Stimulated activated CD8-positive, alpha-beta memory T cell treated with anti-CD3 and anti-CD28 coated beads, Interleukin-7, amount 100 ng/mL, for 1 hour (primary cell): ENCODE measurements around the gene CLEC16A.

Experiments used
- DNase-seq, 2 donors: peaks; one replicate each; pipeline ENCODE4 v3.0.0-alpha.2; 2020; ENCODE audit warnings: low read depth in 2 of 2

CLEC16A gene

DNA sequence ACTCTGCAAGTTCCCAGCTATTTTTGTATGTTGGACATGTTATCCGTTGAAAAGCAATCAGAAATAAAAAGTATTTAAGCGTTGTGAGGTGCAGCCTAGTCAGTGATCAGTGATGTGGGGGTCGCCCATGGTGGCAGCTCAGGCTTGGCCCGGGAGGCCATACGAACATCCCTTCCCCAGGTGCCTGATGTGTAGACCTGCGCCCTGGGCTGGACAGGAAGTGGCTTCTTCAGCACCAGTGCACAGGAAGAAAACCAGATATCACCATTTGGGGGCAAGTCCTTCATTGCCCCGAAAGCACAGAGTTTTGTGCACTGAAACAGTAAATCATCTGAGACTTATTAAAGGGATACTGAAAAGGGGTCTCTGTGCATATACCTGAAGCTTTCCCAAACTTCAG, 212.8 kb downstream of the CLEC16A start:
- no peak for DNase-seq

DNA sequence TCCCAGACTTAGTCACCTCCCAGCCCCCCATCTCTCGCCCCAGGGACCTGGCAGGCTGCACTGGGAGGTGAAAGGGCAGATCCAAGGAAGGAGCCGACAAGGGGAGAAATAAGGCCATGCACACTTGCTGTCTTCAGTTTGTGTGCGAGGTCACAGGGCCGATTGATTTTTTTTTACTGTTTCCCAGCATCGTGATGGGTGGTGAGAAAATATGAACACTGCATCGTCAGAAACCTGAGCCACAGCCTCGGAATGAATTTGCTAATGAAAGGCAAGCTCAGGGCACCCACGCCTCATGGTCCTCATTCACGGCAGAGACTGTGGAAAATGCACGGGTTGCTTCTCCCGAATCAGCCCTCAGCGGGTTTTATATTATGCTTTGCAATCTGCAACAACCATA, 213.7 kb downstream of the CLEC16A start:
- no peak for DNase-seq

DNA sequence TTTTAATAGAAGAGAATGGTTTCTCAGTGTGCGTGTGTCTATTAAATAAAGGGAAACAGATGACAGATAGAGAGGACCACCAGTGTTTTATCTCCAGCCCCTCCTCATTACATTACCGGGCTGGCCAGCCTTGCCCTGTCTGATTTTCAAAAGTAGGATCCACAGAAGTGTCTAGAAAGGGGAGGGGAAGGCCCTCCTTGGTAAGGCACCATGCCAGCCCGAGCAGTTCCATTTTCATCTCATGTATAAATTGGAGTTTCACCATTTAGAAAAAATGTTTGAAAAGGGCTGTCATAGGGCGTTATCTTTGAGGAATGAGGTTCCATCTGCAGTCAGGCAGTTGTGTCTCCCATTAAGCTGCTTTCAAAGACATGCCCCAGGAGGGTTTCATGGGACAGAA, 214.9 kb downstream of the CLEC16A start:
- no peak for DNase-seq

DNA sequence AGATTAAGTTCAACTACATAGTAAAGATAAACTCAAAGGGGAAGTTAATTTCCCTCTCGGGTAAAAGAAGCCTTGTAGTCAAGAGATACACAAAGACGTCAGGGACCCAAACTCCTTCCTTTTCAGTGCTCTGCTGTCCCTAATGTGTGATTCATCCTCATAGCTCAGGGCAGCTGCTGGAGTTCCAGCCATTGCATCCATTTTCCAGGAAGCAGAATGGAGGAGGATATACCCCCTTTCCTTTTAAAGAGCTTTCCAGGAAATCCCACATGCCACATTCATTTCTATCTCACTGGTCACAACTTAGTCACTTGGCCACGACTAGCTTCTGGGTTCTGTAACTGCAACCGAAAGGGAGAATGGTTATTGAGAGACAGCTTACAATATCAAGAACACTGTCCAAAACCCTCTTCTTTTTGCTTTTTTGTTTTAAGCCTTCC, 216.3 kb downstream of the CLEC16A start:
- DNase-seq: no peak

DNA sequence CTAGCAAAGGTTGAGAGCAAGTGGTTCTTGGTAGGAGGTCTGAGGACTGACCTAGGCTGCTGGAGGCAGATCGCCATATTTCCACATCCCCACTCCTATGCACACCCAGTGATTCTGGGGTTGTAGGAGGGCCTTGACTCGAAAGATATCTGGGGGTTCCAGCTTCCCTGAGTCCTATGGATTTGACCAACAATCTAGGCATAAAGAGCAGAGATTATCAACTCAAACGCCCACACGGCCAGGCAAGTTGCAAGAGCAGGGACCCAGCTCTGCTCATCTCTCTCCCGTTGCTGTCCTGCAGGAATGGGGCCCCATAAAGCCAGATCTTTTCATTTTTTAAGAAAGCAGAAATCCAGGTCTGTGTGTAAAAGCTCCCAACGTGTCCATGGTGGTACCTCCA, 217.1 kb downstream of the CLEC16A start:
- no peak for DNase-seq

DNA sequence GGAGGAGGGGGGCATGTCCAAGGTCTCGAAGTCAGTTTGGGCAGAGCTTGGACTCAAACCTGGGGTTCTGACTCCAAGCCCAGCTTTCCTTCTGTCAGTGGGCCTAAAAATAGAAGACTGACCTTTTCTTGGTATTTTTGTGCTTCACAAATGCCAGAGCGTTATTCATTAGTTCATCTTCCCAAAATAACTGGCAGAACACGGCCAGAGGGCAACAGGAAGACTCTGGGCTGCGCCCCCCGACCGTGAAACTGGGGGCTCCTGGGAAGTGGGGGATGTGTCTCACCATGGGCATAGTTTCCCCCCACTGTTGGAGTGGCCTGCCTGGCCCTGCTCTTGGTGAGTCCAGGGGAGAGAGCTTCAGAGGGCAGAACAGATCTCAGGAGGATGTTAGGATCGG, 217.6 kb downstream of the CLEC16A start:
- DNase-seq: no peak

DNA sequence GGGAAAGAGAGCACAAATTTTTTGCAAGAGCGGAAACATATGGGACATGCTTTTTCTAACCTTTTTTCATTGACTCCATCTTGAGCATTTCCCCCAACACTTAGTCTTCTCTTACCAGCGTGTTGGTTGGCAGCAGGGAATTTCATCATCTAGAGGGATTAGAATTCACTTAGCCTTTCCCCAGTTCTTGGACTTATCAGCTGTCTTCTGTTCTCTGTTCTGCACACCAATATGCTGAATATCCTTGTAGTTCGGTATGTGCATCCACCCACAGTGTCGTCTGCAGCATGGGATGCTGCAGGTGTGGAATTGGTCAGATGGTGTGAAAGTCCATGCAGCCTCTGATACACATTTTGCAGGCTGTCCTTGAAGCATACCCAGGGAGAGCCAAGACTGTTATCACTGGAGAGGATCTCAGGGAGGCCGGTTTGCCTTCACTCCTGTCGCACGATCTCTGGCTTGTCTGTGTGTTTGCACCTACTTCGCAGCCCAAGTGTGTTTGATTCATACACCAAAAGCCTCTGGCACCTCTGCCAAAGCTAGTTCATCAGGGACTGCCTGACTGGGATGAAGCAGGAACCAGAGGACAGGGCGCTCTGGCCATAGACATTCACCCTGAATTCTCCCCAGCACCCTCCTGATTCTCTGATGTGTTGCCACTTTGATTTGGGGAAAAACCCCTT, 218.4 kb downstream of the CLEC16A start:
- DNase-seq: no peak

DNA sequence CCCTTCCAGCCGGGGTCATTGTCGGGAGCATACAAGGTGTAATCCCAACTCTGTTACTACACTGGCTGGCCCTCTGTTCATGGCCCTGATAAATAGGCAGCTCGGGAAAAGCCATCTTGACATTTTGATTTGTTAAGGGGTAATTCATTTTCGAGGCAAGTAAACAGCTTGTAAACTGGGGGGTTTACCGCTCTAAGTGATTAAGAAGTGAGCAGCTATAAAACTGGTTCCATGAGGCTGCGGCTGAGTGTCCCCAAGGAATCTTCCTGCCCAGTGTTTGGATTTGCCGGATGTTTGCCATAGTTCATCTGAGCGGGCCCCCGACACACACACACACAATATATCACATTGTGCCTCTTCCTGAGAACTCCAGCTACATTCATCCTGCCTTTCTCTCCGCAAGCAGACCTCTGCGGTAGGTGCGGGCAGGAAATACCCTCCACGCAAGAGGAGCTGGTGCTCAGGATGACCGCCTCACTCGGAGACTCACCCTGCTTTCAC, 219.4 kb downstream of the CLEC16A start:
- no peak for DNase-seq

DNA sequence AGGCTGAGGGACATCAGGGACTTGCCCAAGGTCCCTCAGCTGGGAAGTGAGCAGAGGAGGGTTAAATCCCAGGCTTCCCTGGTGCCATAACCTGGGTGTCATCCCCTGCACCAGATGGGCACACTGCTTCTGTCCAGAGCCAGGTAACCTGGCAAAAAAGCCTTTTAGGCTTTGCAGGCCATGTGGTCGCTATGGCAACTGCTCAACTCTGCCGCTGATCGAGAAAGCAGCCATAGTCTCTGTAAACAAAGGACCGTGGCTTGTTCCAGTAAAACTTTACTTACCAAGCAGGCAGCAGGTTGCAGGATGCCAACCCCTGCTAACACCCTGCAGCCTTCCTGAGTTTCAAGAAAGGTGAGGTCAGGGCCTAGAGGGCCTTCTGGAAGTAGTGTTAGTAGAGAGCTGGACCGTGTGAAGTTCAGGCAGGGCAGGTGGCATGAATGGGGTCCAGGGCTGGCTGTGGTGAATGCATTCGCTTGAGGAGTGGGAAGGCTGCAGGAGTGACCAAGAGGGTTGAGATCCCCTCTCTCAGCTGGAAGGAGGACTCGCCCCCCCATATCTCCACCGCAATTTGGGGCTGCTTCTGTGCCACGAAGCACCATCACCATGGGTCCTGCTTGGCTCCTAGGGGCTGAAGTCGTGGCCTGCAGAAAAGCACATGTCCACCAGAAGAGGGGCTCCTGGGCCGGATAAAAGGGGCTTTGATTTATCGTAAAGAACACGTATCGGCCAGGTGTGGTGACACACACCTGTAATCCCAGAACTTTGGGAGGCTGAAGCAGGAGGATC, 220.3 kb downstream of the CLEC16A start:
- DNase-seq: no peak

DNA sequence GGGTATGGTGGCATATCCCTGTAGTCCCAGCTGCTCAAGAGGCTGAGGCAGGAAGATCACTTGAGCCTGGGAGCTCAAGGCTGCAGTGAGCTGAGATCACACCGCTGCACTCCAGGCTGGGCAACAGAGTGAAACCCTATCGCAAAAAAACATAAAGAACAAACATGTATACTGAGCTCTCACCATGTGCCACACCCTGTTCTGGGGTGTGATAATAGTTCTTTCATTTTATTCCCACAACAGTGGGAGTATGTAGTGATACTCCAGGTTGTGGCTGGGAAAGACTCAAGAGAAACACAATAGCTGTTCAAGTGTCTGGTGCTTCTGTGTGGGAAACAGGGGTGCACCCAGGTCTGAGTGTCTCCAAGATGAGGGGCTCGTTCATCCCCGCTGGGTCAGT, 221.0 kb downstream of the CLEC16A start:
- DNase-seq: no peak

DNA sequence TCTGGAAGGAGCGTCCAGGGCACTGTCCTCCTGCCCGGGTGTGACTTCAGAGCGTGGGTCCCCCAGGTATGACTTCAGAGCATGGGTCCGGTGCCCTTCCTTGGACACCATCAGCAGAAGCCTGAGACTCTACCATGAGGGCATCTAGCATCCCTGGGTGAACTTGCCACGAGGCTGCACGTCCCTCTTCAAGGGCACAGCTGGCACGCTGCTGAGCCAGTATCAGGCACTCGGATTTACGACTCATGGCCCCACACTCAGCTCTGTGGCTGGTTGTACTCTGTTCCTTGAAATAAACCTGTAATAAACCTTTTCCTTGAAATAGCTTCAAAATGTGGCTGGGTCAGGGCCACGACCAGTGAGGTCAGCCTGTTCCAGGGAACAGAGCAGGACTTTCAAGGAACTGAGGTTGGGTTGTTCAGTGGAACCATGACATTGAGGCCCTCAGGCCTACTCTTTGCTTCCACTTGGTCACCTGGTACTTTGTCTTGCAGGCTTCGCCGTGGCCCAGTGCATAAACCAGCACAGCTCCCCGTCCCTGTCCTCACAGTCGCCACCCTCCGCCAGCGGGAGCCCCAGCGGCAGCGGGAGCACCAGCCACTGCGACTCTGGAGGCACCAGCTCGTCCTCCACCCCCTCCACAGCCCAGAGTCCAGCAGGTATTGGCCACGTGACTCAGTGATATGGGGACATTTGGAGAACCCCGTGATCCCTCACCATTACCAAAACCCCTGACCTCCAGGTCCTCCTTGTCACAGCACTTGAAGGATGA, 221.7 kb downstream of the CLEC16A start:
- no peak for DNase-seq

DNA sequence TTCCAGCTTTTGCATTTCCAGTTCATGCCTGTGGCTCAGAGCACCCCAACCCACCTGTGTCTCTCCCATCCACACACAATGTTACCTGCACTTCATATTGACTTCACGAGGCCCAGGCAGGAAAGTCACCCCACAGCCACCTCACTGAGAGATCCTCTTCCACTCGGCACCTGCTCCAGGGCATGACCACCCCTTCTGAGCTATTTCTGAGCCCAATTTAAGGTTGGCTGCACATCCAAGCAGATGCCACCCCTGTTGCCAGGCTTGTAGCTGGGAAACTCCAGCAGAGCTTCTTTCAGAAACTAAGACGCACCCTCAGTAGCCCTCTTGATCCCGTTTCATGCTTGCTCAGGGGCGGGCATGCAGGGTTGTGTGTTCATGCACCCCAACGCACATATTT, 223.2 kb downstream of the CLEC16A start:
- DNase-seq: no peak

DNA sequence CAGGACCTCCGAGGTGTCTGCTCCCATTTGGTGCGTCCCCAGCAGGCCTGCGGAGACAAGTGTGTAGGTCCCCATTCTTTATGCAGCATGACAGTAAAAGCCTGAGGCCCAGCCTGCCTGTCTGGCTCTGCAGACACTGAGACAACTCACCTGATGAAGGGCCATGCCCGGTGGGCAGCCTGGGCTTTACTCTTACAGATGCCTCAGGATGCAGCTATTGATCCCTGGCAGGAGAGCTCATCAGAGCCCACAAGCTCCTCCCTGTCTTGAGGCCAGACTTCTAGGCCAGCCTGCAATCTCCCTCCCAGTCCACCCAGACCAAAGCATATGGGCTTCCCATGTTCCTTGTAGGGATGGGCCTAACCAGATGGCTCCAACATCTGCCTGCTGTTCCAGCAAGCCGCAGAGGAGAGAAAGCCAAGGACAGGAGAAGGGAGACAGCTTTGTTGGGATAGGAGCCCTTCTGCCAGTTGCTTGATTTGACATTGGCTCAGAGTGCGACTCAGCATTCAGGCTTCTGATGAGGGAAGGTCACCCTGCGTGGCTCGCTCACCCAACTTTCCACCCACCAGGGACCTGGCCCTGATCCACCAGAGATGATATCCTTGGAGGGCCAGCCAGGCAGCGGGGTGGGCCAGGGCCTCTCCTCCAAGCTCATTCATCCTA, 224.2 kb downstream of the CLEC16A start:
- no peak for DNase-seq

DNA sequence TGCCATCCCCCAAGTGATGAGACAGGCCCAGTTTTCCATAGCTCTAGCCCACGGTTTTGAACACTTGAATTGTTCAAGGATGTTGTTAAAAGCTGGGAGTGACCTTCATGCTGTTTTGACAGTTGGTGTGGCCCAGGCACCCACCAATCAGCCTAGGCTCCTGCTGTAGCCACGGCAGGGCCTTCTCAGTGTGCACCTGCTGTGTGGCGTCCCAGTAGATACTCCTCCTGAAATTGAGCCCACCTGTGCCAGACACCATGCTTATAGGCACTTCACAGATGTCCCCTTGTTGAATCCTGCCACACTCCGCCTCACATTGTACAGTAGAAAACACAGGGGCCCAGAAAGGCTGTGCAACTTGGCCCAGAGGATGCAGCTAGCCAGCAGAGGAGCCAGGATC, 225.3 kb downstream of the CLEC16A start:
- DNase-seq: no peak

DNA sequence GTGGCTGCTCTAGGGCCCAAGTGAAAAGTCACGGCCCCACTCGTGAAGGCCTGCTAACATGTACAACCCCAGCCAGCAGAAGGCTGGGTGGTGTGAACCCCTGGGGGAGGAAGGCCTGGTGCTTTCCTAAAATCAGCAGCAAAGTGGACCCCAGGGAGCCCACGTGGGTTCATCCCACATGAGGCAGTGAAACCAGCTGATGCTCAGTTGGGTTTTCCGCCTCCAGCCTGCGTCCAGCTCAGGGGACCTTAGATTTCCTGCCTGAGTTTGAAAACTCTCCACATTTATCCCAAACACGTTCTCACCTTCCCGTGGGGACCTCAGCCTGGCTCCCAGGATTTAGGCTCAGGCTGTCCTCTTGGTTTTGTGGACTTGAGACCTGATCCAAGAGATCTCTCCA, 225.8 kb downstream of the CLEC16A start:
- no peak for DNase-seq

DNA sequence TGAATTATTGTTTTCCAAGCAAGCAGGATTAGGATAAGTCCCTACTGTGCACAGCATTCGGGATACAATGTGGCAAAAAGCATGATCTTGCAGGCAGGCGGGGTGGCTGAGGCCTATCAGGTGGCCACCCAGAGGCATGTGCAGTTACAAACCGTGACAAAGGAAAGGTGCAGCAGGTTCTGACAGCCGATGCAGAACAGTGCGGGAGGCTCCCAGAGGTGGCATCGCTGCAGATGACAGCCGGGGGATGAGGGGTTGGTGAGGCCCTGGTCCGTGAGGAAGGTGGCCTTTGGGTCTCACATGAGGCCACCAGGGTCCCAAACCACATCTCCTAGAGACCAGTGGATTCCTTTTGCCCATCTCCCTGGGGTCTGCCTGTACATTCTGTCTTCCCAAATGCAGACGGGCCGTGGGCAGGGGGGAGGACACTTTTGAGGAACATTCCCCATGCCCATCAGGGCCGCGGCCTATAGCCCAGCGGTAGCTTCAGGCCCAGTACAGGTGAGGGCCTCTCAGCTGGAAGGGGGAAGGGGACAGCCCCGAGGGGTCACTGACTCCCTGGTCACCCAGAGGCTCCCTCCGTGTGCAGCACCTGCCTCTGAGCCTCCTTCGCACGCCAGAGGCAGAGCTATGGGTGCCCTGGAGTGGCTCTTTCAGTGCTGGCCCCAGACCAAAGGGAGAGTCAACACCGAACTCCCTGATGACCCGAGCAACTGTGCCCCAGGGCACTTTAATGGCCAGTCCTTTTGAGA, 226.5 kb downstream of the CLEC16A start:
- DNase-seq: no peak

DNA sequence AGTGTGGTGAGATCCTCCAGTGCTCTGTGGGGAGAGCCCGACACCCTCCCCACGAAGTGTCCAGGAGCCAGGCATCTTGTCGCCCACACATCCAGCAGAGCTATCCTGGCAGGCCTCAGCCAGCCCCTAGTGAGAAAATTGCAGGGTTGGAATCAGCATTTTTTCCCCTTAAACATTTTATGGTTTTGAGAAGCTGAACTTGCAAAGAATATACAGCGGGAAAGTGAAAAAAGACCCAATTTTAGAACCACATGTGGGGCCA, 227.0 kb downstream of the CLEC16A start:
- DNase-seq: no peak

DNA sequence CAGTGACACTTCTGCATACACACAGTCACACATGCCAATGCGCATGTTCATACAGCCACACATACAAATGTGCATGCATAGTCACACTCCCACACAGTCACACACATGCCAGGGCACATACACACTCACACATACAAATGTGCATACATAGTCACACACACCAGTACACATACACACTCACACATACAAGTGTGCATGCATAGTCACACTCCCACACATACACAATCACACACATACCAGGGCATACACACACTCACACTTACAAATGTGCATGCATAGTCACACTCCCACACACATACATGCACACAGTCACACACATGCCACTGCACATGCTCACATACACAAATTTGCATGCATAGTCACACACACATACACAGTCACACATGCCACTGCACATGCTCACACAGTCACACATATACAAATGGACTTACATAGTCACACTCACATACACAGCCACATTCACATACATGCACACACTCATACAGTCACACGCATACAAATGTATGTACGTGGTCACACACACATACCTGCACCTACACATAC, 227.5 kb downstream of the CLEC16A start:
- DNase-seq: no peak

DNA sequence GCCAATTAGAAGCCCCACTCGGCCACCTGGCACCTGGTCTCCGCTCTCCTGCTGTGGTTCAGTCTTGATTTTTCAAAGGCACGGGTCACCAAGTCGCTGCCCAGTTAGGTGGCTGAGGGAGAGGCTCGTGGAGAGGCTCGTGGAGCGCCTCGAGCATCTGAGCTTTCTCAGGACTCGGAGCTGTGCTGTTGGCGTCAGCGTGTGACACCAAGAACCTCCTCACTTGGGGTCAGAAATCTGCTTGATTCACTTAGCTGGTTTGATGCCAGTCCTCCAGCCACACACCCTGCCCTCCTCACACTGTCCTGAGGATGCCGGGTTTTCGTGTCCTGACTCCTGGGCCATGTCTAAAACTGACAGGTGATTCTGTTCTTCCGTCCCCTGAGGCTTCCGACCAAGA, 229.1 kb downstream of the CLEC16A start:
- no peak for DNase-seq

DNA sequence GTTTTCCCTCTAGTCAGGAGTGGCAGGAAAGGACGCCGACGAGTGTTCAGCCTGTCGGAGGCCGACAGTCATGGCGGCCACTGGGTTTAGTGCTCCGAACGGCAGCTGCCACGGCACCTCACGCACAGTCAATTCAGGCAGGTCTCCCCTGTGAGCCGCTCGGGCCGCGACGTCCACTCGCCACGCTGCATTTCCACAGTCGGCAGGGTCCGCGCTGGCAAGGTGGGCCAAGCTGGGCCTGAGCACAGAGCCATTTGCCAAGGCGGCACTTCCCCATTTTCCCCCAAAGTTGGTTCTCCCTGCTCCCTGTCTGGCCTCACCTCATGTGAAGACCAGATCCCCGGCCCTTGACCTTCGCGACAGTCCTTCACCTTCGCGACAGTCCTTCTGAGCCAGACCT, 229.8 kb downstream of the CLEC16A start:
- no peak for DNase-seq

DNA sequence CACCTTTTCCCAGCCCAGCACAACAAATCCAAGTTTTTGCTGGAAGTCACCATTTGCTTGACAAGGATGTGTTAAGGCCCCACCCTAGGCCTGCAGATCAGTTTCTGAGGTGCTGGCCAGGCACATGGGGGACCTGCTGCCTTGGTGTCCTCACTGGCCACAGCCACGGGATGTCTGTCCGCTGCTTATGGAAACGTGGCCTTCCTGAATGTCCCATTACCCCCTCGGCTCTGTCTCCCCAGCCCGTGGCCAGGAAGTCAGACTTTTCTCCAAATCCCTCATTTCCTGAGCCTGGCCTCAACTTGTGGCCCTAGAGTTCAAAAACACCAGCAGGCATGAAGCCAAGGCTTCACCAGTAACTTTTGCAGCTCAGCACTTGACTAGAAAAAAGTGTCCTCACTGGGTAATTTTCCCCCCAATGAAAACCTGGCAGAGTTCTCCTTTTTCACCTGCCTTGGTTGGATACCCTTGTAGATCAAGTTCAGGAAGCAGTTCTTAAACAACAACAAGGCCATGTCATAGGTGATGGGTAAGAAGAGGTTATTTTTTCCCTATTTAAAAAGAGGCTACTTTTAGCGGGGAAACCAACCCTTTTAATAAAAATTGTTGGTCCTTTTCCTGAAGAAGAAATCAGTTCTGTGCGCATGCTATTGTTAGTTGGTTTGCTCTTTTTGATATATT, 230.9 kb downstream of the CLEC16A start:
- no peak for DNase-seq
